Stimulated activated CD4-positive, alpha-beta T cell treated with anti-CD3 and anti-CD28 coated beads, Interleukin-1b, Interleukin-23, amount 100 ng/mL, for 48 hours (primary cell): ENCODE measurements around the gene ZNF438.

Experiments
- DNase-seq: peaks from one replicate; pipeline ENCODE4 v3.0.0-alpha.2; 2020

The ZNF438 gene

GRCh38 chr10:30835146-30835545 lies 196.5 kb downstream of the ZNF438 start:
- no peak for DNase-seq

- DNase-seq: no peak
These were observed 197.0 kb downstream of the ZNF438 start for GRCh38 chr10:30834651-30835050.

- no peak for DNase-seq
These were observed 197.5 kb downstream of the ZNF438 start for GRCh38 chr10:30834153-30834552.

- DNase-seq: no peak
These were observed 198.1 kb downstream of the ZNF438 start for GRCh38 chr10:30833628-30833970.

- no peak for DNase-seq
These were observed 198.7 kb downstream of the ZNF438 start for GRCh38 chr10:30832749-30833627.

DNA sequence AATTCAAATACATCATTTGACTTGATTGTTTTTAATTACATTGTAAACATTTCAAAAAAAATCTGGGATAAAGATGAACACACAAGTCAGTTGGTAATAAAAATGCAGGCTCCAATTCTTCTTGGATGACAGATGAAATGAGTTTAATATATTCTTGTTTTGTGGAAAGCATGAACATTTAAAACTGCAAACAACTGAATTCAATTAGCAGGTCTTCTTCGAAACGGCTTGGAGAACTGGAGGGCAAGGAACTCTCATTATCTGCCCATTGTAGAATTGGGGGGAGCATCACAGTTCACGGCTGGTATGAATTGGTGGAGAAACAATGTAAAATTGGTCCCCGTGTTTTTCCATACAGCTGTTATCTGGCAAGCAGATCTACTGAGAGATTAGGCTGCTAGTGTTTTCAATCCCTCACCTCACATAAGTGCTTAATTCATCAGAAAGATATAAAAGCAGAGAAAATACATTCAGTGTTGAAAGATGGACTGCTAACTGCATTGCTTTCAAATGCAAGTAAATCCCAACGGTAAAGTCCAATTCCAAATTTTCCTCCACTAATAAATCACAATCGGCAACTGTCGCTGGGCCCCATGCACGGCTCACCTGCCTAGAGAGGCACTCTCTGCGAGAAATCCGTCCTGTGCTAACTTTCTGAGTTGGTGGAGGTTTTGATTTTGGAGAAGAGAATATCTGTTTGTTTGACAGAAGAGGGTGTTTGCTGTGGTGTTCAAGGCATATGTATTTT lies 199.5 kb downstream of the ZNF438 start:
- DNase-seq: no peak

DNA sequence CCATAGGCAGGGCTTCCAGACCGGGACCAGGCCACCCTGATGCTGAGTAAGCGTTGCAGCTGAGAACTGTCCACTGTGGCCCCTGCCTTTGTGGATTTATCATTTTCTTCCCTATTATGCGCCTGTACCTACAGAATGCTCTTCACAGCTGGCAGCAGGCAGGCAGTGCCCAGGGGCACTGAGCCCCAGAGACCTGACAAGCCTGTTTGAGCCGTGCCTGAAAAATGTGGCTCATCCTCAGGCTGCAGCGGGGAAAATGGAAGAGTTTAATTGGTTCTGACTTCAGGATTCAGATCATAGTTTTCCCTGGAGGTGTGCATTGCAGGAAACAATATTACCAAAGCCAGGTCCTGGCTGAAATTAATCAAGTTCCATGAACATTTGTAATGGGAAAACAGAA lies 200.2 kb downstream of the ZNF438 start:
- no peak for DNase-seq

GRCh38 chr10:30830315-30831230 lies 201.1 kb downstream of the ZNF438 start:
- no peak for DNase-seq

GRCh38 chr10:30829901-30830300 lies 201.8 kb downstream of the ZNF438 start:
- no peak for DNase-seq

DNA sequence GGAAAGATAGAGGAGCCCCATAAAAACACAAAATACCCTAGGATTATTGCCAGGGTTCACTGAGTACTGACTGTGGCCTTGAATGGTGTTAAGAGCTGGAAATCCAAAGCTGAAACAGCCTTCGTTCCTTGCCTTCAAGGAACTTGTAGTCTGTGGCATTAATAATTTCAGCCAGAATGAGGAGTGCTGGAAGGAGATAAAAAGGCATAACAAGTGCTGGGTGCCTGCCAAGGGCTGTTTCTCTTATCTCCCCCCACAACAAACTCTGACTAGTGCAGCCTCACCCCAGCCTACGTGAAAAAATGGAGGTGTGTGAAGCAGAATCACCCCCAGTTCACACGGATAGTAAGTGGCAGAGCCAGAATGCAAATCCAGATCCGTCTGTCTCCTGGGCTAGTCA lies 203.0 kb downstream of the ZNF438 start:
- no peak for DNase-seq

GRCh38 chr10:30828164-30828563 lies 203.5 kb downstream of the ZNF438 start:
- no peak for DNase-seq

- DNase-seq: no peak
These were observed 204.0 kb downstream of the ZNF438 start for GRCh38 chr10:30827531-30828120.

- no peak for DNase-seq
These were observed 205.0 kb downstream of the ZNF438 start for GRCh38 chr10:30826679-30827078.

DNA sequence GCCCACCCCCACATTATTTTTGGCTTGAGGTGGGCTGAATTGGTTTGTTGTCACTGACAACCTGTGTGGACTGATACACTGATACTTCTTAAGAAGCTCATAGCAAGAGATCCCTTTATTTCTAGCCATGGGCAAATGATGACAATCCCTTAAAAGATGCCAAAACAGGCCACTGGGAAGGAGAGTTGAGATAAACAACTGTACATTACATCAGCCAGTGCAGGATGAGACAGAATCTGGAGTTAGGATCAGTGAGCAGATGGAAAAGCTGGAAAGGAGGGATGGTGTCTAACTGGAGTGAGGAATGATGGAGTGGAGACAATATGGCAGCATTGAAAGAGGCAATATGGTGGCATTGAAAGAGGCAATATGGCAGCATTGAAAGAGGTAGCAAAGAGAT lies 206.2 kb downstream of the ZNF438 start:
- no peak for DNase-seq

DNA sequence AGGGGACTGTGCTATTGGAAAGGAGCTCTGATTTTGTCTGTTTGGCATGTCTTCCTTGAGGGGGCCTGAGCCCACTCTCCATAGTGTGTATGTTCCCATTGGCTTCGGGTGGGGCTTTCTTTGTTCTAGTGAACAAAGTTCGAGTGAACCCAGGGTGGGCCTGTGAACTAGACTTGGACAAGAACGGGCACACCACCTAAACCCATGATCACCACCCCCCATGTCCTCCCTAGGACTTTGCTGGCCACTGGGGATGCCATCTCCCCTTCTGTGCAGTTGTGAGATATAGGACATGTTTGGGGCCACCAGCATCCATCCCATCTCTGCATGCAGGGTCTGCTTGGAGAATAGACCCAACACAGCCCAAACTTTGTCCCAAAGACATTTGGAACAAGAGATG lies 206.6 kb downstream of the ZNF438 start:
- no peak for DNase-seq

DNA sequence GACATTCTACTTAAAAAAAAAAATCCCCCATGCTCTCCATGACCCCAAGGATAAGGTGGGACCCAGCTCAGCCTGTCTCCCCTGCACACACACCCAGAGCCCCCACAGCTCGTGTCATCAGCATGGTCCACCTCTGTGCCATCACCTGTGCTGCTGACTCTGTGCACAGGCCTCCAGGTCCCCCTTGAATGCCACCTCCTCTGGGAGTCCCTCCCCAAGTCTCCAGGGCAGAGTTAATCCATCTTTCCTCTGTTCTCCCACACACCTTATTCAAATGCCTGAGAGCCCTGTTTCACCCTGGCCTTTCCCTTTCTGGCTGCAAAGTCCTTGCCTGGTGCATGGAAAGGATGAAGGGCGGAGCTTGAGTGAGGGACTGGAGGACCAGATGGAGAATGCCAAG lies 208.0 kb downstream of the ZNF438 start:
- DNase-seq: no peak

DNA sequence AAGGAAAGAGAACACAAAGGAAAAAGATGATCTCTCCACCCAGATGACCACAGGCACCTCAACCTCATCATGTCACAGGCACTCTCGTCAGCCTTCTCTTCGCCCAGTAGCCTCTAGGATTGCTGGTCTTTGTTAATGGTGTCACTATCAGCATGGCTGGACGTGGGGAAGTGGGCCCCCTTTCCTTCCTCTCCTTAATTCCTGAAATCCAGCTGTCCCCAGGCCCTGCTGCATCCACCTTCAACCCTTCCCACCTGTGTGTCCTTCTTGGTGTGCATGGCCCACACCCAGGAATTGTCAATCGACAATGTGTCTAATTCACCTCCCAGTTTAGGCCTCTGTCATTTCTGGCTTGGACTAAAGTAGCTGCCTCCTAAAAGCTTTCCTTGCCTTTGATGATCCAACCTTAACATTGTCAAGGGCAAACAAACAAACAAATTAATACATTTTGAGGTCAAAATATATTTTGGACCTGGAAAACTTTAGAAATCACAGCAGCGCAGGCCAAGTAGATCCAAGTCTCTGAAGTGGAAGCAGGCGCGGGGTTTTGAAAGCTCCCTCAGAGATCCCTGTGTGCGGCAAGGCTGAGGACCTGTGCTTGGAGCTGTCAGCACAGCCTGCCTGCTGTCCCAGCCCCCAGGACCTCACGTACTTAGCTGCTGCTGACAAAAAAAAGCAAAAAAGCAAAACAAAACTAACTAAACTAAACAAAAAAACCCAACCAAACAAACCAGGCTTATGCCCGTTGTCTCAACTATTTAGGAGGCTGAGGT lies 208.8 kb downstream of the ZNF438 start:
- DNase-seq: no peak

- DNase-seq: no peak
These were observed 209.5 kb downstream of the ZNF438 start for GRCh38 chr10:30821994-30822692.

DNA sequence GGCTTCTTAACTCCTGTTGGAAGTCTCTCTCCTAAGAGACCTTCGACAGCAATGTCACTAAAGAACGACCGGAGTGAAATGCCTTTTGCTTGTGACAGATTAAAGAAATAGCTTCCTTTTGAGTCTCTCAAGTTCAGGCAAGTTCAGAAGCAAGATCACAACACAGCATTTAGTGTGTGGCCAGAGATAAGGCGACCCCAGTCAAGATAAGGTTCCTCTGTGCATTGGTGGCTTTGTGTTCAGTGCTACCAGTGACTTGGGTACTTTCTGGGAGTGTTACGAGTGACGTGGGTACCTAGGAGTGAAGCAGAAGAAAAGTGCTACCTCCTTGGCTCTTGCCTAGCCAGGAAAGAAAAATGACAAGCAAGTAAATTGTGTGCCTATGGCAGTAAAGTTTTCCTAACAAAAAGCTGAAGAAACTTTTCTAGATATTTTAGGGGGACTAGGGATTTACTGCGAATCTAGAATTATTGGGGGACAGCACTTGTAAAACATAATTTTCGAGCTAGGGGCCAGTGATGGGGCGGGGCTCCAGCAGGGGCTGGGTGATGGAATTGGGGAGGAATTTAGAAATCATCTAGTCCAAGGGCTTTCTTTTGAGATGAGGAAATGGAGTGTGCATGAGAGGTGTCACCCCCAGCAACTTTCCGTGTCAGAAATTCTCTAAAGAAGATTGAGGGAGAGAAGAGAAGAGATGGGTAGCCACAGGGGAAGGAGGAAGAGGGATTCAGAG lies 210.2 kb downstream of the ZNF438 start:
- DNase-seq: no peak

DNA sequence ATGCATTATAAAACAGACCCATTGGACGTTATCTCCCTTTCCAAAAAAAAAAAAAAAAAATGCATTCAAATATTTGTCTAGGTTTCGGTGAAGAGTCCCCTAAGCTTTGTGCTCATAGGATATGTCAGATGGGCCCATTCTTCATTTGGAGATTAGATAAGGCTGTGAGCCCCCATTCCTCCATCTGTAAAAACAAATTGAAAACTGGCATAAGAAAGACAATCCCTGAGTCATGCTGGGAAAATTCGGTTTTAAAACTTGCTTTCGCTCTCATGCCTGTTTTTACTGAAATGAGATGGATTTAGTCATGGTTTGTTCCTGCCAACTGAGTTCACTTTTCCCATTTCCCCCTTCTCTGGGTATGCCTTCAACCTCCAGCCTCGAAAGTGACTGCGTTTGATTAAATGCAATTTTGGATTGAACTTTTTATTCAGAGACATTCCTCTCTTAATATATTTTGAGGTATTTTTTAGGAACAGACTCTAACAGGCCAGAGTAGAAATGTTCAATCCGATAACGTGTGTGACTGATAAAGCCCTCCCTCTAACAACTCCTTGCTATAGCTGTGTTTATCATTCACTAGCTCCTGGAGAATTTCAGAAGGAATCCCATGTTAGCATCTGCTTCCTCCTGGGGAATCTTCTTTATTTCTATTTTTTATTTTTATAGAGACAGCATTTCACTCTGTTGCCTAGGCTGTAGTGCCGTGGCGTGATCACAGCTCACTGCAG lies 211.2 kb downstream of the ZNF438 start:
- DNase-seq: no peak
